Pancreas (tissue), 10 donors: ENCODE measurements around the gene RNF152. TPM values are rescaled to one million over a fixed set of nuclear protein-coding genes. Genes with fewer than 3 reads are reported as not detected.
A peak's percentile ranks its signal among the peaks of the same experiment; 100 is the strongest.

Source experiments
- ATAC-seq, 4 donors: fragments of 200-7000 bp; cut with Tn5 transposase; one replicate each; pipeline versions ENCODE4 v1.8.0 to v1.9.1; 2020; ENCODE audit warnings: mild to moderate bottlenecking in 4 of 4, moderate library complexity in 4 of 4
- DNase-seq, 6 donors: peaks; one replicate each; pipeline ENCODE4 v3.0.0-alpha.2; 2020
- FAIRE-seq: peaks from 2 replicates; lab custom pipeline; 2012; peaks lifted over from hg19 to GRCh38; lab: Jason Lieb, UNC
- H3K27ac ChIP-seq, 4 donors: fragments of 200-600 bp; sonication (generic); 1 replicate in 3 of 4; 2 replicates in 1 of 4; pipeline versions ENCODE4 v1.5.0 to v1.8.0; 2020
- H3K27me3 ChIP-seq, 4 donors: fragments of 200-600 bp; one replicate each; pipeline ENCODE4 v1.8.0; 2021
- H3K36me3 ChIP-seq, 3 donors: fragments of 200-600 bp; sonication (generic) in 1 of 3; one replicate each; pipeline versions ENCODE4 v1.5.0 to v1.8.0; 2020 to 2021
- H3K4me1 ChIP-seq, 3 donors: fragments of 200-600 bp; one replicate each; pipeline ENCODE4 v1.8.0; 2021
- H3K4me3 ChIP-seq, 4 donors: fragments of 200-600 bp; sonication (generic) in 2 of 4; one replicate each; pipeline versions ENCODE4 v1.5.0 to v1.8.0; 2020 to 2021
- H3K9me3 ChIP-seq, 4 donors: fragments of 200-600 bp; one replicate each; pipeline ENCODE4 v1.8.0; 2021
- WGBS, 2 donors: extraction: QIAGEN DNeasy Blood & Tissue Kit; methylation state at CpG; one replicate each; pipeline ENCODE4 v1.1.7; 2013; 5-methylcytosine and 5-hydroxymethylcytosine counted together
- intact Hi-C, 3 donors: fragments of 100-400 bp; cut with DNase I; formaldehyde crosslinking; loops; one replicate each; pipeline versions ENCODE4 v1.11.1 to v1.14.2; 2022
- polyA plus RNA-seq, 2 donors: library from polyadenylated mRNA; stranded (reverse); fragments of 200-250 nt; gene quantifications; one replicate each; pipeline ENCODE4 v1.2.3, GENCODE V29; 2013
- total RNA-seq, 6 donors: library from RNA; stranded (reverse); fragmentation: NEBNext Ultra II Directional in 4 of 6; extraction: Animal tissue kit (Norgen Biotek cat#: 25700) in 4 of 6; gene quantifications; one replicate each; pipeline versions ENCODE4 v1.2.1 to v1.2.4, GENCODE V29; 2021 to 2023
- TF ChIP-seq, protein P1 (sequence below), 4 donors: fragments of 200-600 bp; sonication (generic) in 3 of 4; IDR thresholded peaks; one replicate each; pipeline versions ENCODE4 v1.5.0 to v1.8.0; 2021; ENCODE audit warnings: antibody characterized with exemption in 4 of 4
- donor health status: healthy with polysubstance abuse.
- donor health status: DM: no; HTN: no; CAD: no; lungs with moderate emphysema.
- donor health status: DM: no; HTN: no; CAD: no.
- donor health status: control.
- donor health status: control.
- donor health status: Bipolar disorder and iron deficiency.
- donor health status: DM: yes; HTN: yes; CAD: no.
- donor health status: DM: no; HTN: no; CAD: no.
- donor health status: DM: no; HTN: no; CAD: no.
- donor health status: DM: yes; HTN: yes; CAD: no.

The RNF152 gene
- total and polyA plus RNA-seq, 8 donors, result 0.91 to 7.2 (median 4.8) TPM

- TF ChIP-seq, protein P1, sequence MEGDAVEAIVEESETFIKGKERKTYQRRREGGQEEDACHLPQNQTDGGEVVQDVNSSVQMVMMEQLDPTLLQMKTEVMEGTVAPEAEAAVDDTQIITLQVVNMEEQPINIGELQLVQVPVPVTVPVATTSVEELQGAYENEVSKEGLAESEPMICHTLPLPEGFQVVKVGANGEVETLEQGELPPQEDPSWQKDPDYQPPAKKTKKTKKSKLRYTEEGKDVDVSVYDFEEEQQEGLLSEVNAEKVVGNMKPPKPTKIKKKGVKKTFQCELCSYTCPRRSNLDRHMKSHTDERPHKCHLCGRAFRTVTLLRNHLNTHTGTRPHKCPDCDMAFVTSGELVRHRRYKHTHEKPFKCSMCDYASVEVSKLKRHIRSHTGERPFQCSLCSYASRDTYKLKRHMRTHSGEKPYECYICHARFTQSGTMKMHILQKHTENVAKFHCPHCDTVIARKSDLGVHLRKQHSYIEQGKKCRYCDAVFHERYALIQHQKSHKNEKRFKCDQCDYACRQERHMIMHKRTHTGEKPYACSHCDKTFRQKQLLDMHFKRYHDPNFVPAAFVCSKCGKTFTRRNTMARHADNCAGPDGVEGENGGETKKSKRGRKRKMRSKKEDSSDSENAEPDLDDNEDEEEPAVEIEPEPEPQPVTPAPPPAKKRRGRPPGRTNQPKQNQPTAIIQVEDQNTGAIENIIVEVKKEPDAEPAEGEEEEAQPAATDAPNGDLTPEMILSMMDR (IDR thresholded peaks at IDR 0.05), result peak; percentile 82 to 96 (median 88)
- DNase-seq (peak in 4 of 6 donors; percentile 24 to 60 (median 40)), ATAC-seq (peak; percentile 86 to 99 (median 95)), FAIRE-seq (no peak)
- 20 to 22% methylated on average over 5 of the region's 5 CpGs for WGBS, 2 donors
- Histone ChIP-seq H3K27ac (no peak overlapping the region), H3K9me3 (no peaks in the 10 kb centered on the region), H3K27me3 (no peaks in the 10 kb centered on the region), H3K4me3 (no peak overlapping the region), H3K36me3 (no peaks in the 10 kb centered on the region), H3K4me1 (no peaks in the 10 kb centered on the region)
- intact Hi-C loops, result no loop called here
Measured at GRCh38 chr18:61901323-61901986, 8.6 kb upstream of the RNF152 start.

GRCh38 chr18:61900504-61901281 is 7.9 kb upstream of the RNF152 start:
- ATAC-seq (peak in 1 of 4 donors; percentile 11), FAIRE-seq (no peak), DNase-seq (no peak)
- no peaks in the 10 kb centered on the region for H3K27me3 ChIP-seq
- WGBS, 2 donors, result 70 to 73% methylated on average over 10 of the region's 10 CpGs
- TF ChIP-seq, protein P1 (IDR thresholded peaks at IDR 0.05), result no peak
- no peaks in the 10 kb centered on the region for H3K9me3 ChIP-seq
- intact Hi-C loops, result no loop called here
- H3K27ac ChIP-seq, result no peak overlapping the region
- no peaks in the 10 kb centered on the region for H3K4me1 ChIP-seq
- H3K36me3 ChIP-seq, result no peaks in the 10 kb centered on the region
- H3K4me3 ChIP-seq, result no peak overlapping the region

DNA sequence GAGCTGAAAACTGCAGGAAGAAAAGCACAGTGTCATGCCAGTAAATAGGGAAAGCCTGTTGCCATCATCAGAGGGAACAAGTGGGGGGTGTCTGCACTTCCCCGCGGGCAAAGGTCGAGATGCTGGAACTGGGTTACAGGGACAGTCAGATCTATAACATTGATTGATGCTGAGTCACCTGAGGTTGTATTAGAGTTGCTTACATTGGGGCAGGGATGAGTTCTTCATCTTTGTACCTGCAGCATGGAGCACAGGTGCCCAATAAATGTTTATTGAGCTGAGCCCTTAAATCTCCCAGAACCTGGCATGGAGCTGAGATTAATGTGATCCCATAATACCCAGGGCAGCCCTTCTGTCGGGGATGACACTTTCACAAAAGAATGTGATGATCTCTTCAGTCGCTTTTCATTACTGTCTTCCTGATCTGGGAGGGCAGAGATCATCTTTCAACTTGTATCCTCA is 5.9 kb upstream of the RNF152 start:
- Histone ChIP-seq H3K9me3 (no peaks in the 10 kb centered on the region), H3K27me3 (no peaks in the 10 kb centered on the region), H3K4me3 (no peak overlapping the region), H3K27ac (no peak overlapping the region), H3K36me3 (no peaks in the 10 kb centered on the region), H3K4me1 (no peaks in the 10 kb centered on the region)
- intact Hi-C loops, result loop anchor here in 2 of 3 donors (10.0 kb wide), 2 partner anchors 264 to 314 kb away; no protein-coding TSS in a partner anchor
- DNase-seq, result no peak
- ATAC-seq, result no peak
- FAIRE-seq, result no peak
- 43 to 63% methylated on average over 5 of the region's 5 CpGs for WGBS, 2 donors
- TF ChIP-seq, protein P1 (IDR thresholded peaks at IDR 0.05), result no peak

DNA sequence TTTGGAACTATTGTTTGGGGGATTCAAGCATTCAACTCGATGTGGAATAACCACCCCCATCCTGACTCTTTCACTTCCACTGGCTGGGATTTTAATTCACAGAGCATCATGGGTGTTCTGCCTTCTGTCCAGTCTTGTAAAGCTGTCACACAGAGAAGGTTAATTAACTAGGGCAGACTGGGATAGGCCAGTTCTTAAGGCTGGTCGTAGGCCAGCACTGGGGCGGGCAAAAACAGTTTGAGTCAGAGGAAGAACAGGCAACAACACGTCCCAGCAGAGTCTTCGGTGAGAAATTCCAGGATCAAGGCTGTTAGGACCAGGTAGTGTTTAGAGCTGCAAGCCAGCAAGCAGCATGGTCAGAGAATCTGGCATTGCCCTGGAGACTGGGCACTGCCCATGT is 4.0 kb upstream of the RNF152 start:
- Histone ChIP-seq H3K4me3 (no peak overlapping the region), H3K36me3 (no peaks in the 10 kb centered on the region), H3K4me1 (no peaks in the 10 kb centered on the region), H3K9me3 (no peaks in the 10 kb centered on the region), H3K27ac (no peak overlapping the region), H3K27me3 (no peaks in the 10 kb centered on the region)
- WGBS, 2 donors, result 45 to 48% methylated on average over 5 of the region's 5 CpGs
- peak in 3 of 6 donors; percentile 10 to 40 (median 28) for DNase-seq
- no peak for ATAC-seq
- no peak for FAIRE-seq
- intact Hi-C loops, result loop anchor here in 2 of 3 donors (10.0 kb wide), 2 partner anchors 262 to 312 kb away; no protein-coding TSS in a partner anchor
- TF ChIP-seq, protein P1 (IDR thresholded peaks at IDR 0.05), result no peak
